ENCODE measurements around the gene GRM7. TPM values are rescaled to one million over a fixed set of nuclear protein-coding genes. Genes with fewer than 3 reads are reported as not detected.

Gene GRM7
- polyA plus RNA-seq, 3 donors, result not detected

DNA sequence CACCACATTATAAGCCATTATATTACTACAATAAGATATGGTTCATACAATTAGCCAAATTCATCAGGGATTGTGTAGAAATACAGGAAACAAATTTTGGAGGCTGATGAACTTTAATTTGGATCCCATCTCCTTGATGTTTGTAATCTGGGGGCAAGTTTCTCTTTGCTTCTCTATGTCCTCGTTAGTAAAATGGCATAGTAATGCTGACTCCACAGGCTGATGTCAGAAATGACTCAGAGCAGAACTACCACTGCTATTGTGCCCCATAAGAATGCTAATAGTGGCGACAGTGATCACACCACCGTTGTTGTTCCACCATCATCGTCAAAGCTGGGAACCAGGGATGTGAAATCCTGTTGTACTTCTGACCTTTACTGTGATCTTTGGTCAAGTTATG is 918.4 kb downstream of the GRM7 start:
- Histone ChIP-seq H3K79me2 (ENCODE audit: insufficient read depth, low read length) (no peaks in the 10 kb centered on the region), H3K36me3 (replicated peaks in 1 of 2; ENCODE audit: control insufficient read depth in 1 of 2, insufficient read depth in 2 of 2, low read length in 2 of 2) (no peaks in the 10 kb centered on the region), H3K4me2 (replicated peaks; ENCODE audit: extremely low read depth, low read length, poor library complexity, severe bottlenecking) (no peak overlapping the region), H3K27me3 (ENCODE audit: control insufficient read depth in 2 of 2, insufficient read depth in 2 of 2, low read length in 2 of 2) (no peaks in the 10 kb centered on the region), H3K9ac (ENCODE audit: insufficient read depth, low read length, poor library complexity, severe bottlenecking) (no peak overlapping the region), H3K4me1 (ENCODE audit: control insufficient read depth in 1 of 2, insufficient read depth in 2 of 2, low read length in 2 of 2) (no peaks in the 10 kb centered on the region), H3K4me3 (replicated peaks in 1 of 3; ENCODE audit: low read depth in 2 of 3, low read length in 3 of 3) (no peak overlapping the region), H4K20me1 (ENCODE audit: insufficient read depth, low read length) (no peaks in the 10 kb centered on the region), H3K27ac (ENCODE audit: low read depth in 1 of 2, low read length in 2 of 2) (no peak overlapping the region), H3K9me3 (replicated peaks in 1 of 2; ENCODE audit: control insufficient read depth in 1 of 2, insufficient read depth in 1 of 2, low read length in 2 of 2) (peaks cover 0 to 8% of the 10 kb centered on the region in 2 donors), H2AFZ (ENCODE audit: insufficient read depth, low read depth, low read length, poor library complexity, severe bottlenecking) (no peak overlapping the region)
- Mint-ChIP-seq H3K27me3 (ENCODE audit: low read depth in 3 of 3) (no peaks in the 10 kb centered on the region), H3K4me1 (no peaks in the 10 kb centered on the region), H3K9me3 (peaks cover 2 to 19% (median 7%) of the 10 kb centered on the region in 7 donors), H3K4me3 (no peak overlapping the region), H3K27ac (no peak overlapping the region), H3K36me3 (no peaks in the 10 kb centered on the region)
- intact Hi-C loops (cut with micrococcal nuclease), result no loop called here
- no peak for DNase-seq
- TF ChIP-seq, protein P1, sequence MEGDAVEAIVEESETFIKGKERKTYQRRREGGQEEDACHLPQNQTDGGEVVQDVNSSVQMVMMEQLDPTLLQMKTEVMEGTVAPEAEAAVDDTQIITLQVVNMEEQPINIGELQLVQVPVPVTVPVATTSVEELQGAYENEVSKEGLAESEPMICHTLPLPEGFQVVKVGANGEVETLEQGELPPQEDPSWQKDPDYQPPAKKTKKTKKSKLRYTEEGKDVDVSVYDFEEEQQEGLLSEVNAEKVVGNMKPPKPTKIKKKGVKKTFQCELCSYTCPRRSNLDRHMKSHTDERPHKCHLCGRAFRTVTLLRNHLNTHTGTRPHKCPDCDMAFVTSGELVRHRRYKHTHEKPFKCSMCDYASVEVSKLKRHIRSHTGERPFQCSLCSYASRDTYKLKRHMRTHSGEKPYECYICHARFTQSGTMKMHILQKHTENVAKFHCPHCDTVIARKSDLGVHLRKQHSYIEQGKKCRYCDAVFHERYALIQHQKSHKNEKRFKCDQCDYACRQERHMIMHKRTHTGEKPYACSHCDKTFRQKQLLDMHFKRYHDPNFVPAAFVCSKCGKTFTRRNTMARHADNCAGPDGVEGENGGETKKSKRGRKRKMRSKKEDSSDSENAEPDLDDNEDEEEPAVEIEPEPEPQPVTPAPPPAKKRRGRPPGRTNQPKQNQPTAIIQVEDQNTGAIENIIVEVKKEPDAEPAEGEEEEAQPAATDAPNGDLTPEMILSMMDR (IDR thresholded peaks at IDR 0.05), result no peak
- WGBS (ENCODE audit: insufficient coverage), result 100% methylated on average over 3 of the region's 4 CpGs

DNA sequence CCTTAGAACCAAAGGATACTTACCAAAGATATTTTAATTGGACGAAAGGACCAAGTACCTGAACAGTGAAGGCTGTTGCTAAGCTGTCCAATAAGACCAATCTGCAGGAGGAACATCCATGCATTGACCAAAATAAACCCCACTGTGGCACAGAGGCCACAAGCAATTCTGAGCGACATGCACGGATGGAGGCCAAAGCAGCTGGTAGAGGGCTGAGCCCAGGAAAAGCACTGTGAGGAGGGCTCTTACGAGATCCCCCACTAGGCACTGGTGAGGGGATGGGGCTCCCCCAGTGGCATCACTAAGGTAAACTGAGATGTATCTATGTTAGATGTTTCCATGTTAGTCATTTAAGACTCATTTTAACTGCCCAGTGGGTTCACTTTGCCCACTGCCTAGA is 920.5 kb downstream of the GRM7 start:
- H3K36me3 ChIP-seq (replicated peaks in 1 of 2; ENCODE audit: control insufficient read depth in 1 of 2, insufficient read depth in 2 of 2, low read length in 2 of 2), result no peaks in the 10 kb centered on the region
- intact Hi-C loops (cut with micrococcal nuclease), result no loop called here
- H3K4me2 ChIP-seq (replicated peaks; ENCODE audit: extremely low read depth, low read length, poor library complexity, severe bottlenecking), result no peak overlapping the region
- 40% methylated on average over 1 of the region's 4 CpGs for whole genome bisulfite sequencing (ENCODE audit: insufficient coverage)
- H3K9me3 ChIP-seq (replicated peaks in 1 of 2; ENCODE audit: control insufficient read depth in 1 of 2, insufficient read depth in 1 of 2, low read length in 2 of 2), result peaks cover 0 to 8% of the 10 kb centered on the region in 2 donors
- no peak overlapping the region for H3K9ac ChIP-seq (ENCODE audit: insufficient read depth, low read length, poor library complexity, severe bottlenecking)
- no peaks in the 10 kb centered on the region for H3K36me3 Mint-ChIP-seq
- H2AFZ ChIP-seq (ENCODE audit: insufficient read depth, low read depth, low read length, poor library complexity, severe bottlenecking), result no peak overlapping the region
- TF ChIP-seq, protein P1 (IDR thresholded peaks at IDR 0.05), result no peak
- H3K27ac ChIP-seq (ENCODE audit: low read depth in 1 of 2, low read length in 2 of 2), result no peak overlapping the region
- no peaks in the 10 kb centered on the region for H3K4me1 Mint-ChIP-seq
- no peaks in the 10 kb centered on the region for H4K20me1 ChIP-seq (ENCODE audit: insufficient read depth, low read length)
- H3K4me1 ChIP-seq (ENCODE audit: control insufficient read depth in 1 of 2, insufficient read depth in 2 of 2, low read length in 2 of 2), result no peaks in the 10 kb centered on the region
- no peaks in the 10 kb centered on the region for H3K27me3 Mint-ChIP-seq (ENCODE audit: low read depth in 3 of 3)
- peaks cover 5 to 19% (median 6%) of the 10 kb centered on the region in 7 donors for H3K9me3 Mint-ChIP-seq
- no peaks in the 10 kb centered on the region for H3K79me2 ChIP-seq (ENCODE audit: insufficient read depth, low read length)
- H3K27ac Mint-ChIP-seq, result no peak overlapping the region
- H3K4me3 Mint-ChIP-seq, result no peak overlapping the region
- DNase-seq, result no peak
- H3K4me3 ChIP-seq (replicated peaks in 1 of 3; ENCODE audit: low read depth in 2 of 3, low read length in 3 of 3), result no peak overlapping the region
- no peaks in the 10 kb centered on the region for H3K27me3 ChIP-seq (ENCODE audit: control insufficient read depth in 2 of 2, insufficient read depth in 2 of 2, low read length in 2 of 2)

Measured in CD14-positive monocyte (primary cell).